NCI-H2107 treated with DMSO at 0.1 percent for 48 hours (cell line): Measurements from ENCODE around the gene ING5.

Experiments
- DNase-seq: peaks from one replicate; lab custom pipeline; 2025; ENCODE audit not compliant: unreplicated experiment; lab: John Stamatoyannopoulos, UW

ING5 gene

GRCh38 chr2:241775223-241776177 is 73.7 kb downstream of the ING5 start:
- DNase-seq, result no peak

- DNase-seq, result no peak
Observed at GRCh38 chr2:241776336-241777169, 74.7 kb downstream of the ING5 start, which contains the start of gene GAL3ST2. Gene GAL3ST2, plus strand, starts transcription at chr2:241776822. Its CDS starts 134 bp downstream, at chr2:241776956.

- no peak for DNase-seq
Observed at GRCh38 chr2:241777170-241777685, 75.4 kb downstream of the ING5 start.

GRCh38 chr2:241777686-241778627 is 76.1 kb downstream of the ING5 start:
- no peak for DNase-seq
